ENCODE data around the gene PCP4L1.

GRCh38 chr1:161313554-161314200 lies 55.1 kb downstream of the PCP4L1 start:
- no peak for TF ChIP-seq FOSL1 (IDR thresholded peaks at IDR 0.05; ENCODE audit: low read depth)
- TF ChIP-seq, protein P1, sequence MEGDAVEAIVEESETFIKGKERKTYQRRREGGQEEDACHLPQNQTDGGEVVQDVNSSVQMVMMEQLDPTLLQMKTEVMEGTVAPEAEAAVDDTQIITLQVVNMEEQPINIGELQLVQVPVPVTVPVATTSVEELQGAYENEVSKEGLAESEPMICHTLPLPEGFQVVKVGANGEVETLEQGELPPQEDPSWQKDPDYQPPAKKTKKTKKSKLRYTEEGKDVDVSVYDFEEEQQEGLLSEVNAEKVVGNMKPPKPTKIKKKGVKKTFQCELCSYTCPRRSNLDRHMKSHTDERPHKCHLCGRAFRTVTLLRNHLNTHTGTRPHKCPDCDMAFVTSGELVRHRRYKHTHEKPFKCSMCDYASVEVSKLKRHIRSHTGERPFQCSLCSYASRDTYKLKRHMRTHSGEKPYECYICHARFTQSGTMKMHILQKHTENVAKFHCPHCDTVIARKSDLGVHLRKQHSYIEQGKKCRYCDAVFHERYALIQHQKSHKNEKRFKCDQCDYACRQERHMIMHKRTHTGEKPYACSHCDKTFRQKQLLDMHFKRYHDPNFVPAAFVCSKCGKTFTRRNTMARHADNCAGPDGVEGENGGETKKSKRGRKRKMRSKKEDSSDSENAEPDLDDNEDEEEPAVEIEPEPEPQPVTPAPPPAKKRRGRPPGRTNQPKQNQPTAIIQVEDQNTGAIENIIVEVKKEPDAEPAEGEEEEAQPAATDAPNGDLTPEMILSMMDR (IDR thresholded peaks at IDR 0.05 in 2 of 3, conservative IDR thresholded peaks at IDR 0.05 in 1 of 3; ENCODE audit: borderline replicate concordance in 1 of 3, insufficient read depth in 1 of 3, low read depth in 2 of 3, low read length in 2 of 3): no peak

All from HCT116 (cell line).